ENCODE measurements around the gene ZFP57.

ZFP57 gene

DNA sequence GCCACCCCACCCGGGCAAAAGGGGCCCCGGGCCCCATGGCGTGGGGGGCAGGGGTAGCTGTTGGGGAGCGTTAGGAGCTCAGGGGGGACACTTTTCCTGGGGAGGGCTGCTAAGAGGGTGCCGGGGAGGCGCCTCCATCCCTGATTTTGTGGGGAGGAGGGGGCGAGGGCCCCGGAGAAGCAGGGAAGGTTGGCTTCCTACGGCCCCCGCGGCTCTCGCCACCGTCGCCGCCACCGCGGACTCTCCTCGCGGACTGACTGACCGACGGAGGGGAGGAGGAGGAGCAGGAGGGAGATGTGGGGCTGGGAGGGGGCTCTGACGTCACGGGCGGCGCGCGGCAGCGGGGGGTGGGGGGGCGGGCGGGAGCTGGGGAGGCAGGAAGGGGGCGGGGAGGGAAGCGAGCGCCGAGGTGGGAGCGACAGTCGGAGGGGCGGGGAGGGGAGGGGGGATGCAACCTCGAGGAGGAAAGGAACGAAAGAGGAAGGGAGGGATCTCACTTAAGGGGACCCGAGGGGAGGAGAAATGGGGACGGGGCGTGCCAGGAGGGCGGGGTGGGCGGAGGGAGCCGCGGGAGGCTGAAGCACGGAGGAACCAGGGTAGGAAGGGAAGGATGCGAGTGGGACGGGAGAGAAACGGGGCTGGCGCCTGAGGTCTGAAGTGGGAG is 53.1 kb downstream of the ZFP57 start:
- ATAC-seq, result peak; percentile 48
- TF ChIP-seq, protein P1, sequence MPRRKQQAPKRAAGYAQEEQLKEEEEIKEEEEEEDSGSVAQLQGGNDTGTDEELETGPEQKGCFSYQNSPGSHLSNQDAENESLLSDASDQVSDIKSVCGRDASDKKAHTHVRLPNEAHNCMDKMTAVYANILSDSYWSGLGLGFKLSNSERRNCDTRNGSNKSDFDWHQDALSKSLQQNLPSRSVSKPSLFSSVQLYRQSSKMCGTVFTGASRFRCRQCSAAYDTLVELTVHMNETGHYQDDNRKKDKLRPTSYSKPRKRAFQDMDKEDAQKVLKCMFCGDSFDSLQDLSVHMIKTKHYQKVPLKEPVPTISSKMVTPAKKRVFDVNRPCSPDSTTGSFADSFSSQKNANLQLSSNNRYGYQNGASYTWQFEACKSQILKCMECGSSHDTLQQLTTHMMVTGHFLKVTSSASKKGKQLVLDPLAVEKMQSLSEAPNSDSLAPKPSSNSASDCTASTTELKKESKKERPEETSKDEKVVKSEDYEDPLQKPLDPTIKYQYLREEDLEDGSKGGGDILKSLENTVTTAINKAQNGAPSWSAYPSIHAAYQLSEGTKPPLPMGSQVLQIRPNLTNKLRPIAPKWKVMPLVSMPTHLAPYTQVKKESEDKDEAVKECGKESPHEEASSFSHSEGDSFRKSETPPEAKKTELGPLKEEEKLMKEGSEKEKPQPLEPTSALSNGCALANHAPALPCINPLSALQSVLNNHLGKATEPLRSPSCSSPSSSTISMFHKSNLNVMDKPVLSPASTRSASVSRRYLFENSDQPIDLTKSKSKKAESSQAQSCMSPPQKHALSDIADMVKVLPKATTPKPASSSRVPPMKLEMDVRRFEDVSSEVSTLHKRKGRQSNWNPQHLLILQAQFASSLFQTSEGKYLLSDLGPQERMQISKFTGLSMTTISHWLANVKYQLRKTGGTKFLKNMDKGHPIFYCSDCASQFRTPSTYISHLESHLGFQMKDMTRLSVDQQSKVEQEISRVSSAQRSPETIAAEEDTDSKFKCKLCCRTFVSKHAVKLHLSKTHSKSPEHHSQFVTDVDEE (CRISPR knock-in tag; IDR thresholded peaks at IDR 0.05), result no peak
- TF ChIP-seq, protein P2, sequence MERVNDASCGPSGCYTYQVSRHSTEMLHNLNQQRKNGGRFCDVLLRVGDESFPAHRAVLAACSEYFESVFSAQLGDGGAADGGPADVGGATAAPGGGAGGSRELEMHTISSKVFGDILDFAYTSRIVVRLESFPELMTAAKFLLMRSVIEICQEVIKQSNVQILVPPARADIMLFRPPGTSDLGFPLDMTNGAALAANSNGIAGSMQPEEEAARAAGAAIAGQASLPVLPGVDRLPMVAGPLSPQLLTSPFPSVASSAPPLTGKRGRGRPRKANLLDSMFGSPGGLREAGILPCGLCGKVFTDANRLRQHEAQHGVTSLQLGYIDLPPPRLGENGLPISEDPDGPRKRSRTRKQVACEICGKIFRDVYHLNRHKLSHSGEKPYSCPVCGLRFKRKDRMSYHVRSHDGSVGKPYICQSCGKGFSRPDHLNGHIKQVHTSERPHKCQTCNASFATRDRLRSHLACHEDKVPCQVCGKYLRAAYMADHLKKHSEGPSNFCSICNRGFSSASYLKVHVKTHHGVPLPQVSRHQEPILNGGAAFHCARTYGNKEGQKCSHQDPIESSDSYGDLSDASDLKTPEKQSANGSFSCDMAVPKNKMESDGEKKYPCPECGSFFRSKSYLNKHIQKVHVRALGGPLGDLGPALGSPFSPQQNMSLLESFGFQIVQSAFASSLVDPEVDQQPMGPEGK (CRISPR knock-in tag; IDR thresholded peaks at IDR 0.05; ENCODE audit: borderline replicate concordance), result peak; percentile 72; the same call in 1 of the 2 replicates
- TF ChIP-seq CSDC2 (CRISPR knock-in tag; IDR thresholded peaks at IDR 0.05) (no peak), GLIS3 (CRISPR knock-in tag; IDR thresholded peaks at IDR 0.05) (no peak), ZFP3 (CRISPR knock-in tag; IDR thresholded peaks at IDR 0.05) (no peak), OSR1 (CRISPR knock-in tag; IDR thresholded peaks at IDR 0.05) (no peak)
- TF ChIP-seq, protein P3, sequence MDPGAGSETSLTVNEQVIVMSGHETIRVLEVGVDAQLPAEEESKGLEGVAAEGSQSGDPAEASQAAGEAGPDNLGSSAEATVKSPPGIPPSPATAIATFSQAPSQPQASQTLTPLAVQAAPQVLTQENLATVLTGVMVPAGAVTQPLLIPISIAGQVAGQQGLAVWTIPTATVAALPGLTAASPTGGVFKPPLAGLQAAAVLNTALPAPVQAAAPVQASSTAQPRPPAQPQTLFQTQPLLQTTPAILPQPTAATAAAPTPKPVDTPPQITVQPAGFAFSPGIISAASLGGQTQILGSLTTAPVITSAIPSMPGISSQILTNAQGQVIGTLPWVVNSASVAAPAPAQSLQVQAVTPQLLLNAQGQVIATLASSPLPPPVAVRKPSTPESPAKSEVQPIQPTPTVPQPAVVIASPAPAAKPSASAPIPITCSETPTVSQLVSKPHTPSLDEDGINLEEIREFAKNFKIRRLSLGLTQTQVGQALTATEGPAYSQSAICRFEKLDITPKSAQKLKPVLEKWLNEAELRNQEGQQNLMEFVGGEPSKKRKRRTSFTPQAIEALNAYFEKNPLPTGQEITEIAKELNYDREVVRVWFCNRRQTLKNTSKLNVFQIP (CRISPR knock-in tag; IDR thresholded peaks at IDR 0.05; ENCODE audit: borderline replicate concordance, low read depth), result no peak

DNA sequence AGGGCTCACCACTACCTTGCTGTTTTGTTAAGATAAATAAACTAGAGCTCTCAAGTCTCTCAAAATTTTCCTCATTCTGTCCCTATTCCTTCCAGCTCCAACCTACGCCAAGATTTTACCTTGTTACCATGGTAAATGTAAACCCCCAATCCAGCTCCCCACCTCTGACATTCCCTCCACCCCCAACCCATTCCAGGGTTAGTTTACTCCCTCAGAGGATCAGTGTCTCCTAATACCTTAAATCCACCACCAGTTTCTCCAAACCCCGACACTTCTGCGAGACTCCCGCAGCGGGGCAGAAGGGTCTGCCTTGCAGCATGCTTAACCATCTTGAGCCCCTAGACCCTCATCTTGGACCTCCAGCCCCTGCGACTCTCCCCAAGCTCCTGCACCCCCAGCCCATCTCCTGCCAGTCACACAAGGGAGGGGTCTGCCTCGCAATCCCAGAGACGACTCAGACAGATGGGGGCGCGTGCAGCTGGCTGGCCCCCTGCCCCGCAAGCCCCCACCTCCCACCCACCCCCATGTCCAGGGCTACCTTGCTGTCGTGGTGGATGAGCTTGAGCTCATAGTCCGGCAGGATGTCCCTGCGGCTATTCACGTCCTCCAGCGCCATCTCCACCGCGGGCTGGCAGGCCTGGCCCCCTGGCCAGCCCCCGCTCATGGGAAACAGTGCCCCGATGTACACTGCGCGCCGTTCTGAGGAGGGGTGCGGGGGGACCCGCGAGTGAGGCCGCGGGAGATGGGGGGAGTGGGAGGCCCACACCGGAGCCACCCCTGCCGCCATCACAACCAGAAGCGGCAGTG is 53.8 kb downstream of the ZFP57 start:
- no peak for ATAC-seq
- TF ChIP-seq, protein P1 (CRISPR knock-in tag; IDR thresholded peaks at IDR 0.05), result no peak
- TF ChIP-seq GLIS3 (CRISPR knock-in tag; IDR thresholded peaks at IDR 0.05) (no peak), ESRRG (CRISPR knock-in tag; IDR thresholded peaks at IDR 0.05) (no peak), TOX (CRISPR knock-in tag; IDR thresholded peaks at IDR 0.05; ENCODE audit: borderline replicate concordance) (no peak), PPARA (CRISPR knock-in tag; IDR thresholded peaks at IDR 0.05; ENCODE audit: borderline replicate concordance) (no peak), BACH2 (CRISPR knock-in tag; IDR thresholded peaks at IDR 0.05; ENCODE audit: borderline replicate concordance) (no peak), ARNTL (CRISPR knock-in tag; IDR thresholded peaks at IDR 0.05; ENCODE audit: borderline replicate concordance, low read depth) (no peak), SNAI2 (CRISPR knock-in tag; IDR thresholded peaks at IDR 0.05) (no peak), ZFP30 (CRISPR knock-in tag; IDR thresholded peaks at IDR 0.05) (no peak), OSR1 (CRISPR knock-in tag; IDR thresholded peaks at IDR 0.05) (no peak), ISL1 (CRISPR knock-in tag; IDR thresholded peaks at IDR 0.05) (no peak), ZNF8 (CRISPR knock-in tag; IDR thresholded peaks at IDR 0.05) (no peak), CSDC2 (CRISPR knock-in tag; IDR thresholded peaks at IDR 0.05) (no peak), ZFP3 (CRISPR knock-in tag; IDR thresholded peaks at IDR 0.05) (no peak), TCF4 (CRISPR knock-in tag; IDR thresholded peaks at IDR 0.05; ENCODE audit: borderline replicate concordance) (no peak), ZNF565 (CRISPR knock-in tag; conservative IDR thresholded peaks at IDR 0.05; ENCODE audit: low read depth) (no peak)
- TF ChIP-seq, protein P4, sequence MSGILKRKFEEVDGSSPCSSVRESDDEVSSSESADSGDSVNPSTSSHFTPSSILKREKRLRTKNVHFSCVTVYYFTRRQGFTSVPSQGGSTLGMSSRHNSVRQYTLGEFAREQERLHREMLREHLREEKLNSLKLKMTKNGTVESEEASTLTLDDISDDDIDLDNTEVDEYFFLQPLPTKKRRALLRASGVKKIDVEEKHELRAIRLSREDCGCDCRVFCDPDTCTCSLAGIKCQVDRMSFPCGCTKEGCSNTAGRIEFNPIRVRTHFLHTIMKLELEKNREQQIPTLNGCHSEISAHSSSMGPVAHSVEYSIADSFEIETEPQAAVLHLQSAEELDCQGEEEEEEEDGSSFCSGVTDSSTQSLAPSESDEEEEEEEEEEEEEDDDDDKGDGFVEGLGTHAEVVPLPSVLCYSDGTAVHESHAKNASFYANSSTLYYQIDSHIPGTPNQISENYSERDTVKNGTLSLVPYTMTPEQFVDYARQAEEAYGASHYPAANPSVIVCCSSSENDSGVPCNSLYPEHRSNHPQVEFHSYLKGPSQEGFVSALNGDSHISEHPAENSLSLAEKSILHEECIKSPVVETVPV (CRISPR knock-in tag; IDR thresholded peaks at IDR 0.05), result no peak
- TF ChIP-seq, protein P3 (CRISPR knock-in tag; IDR thresholded peaks at IDR 0.05; ENCODE audit: borderline replicate concordance, low read depth), result no peak
- TF ChIP-seq, protein P2 (CRISPR knock-in tag; IDR thresholded peaks at IDR 0.05; ENCODE audit: borderline replicate concordance), result no peak
- TF ChIP-seq, protein P5, sequence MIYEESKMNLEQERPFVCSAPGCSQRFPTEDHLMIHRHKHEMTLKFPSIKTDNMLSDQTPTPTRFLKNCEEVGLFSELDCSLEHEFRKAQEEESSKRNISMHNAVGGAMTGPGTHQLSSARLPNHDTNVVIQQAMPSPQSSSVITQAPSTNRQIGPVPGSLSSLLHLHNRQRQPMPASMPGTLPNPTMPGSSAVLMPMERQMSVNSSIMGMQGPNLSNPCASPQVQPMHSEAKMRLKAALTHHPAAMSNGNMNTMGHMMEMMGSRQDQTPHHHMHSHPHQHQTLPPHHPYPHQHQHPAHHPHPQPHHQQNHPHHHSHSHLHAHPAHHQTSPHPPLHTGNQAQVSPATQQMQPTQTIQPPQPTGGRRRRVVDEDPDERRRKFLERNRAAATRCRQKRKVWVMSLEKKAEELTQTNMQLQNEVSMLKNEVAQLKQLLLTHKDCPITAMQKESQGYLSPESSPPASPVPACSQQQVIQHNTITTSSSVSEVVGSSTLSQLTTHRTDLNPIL (CRISPR knock-in tag; IDR thresholded peaks at IDR 0.05; ENCODE audit: low read depth), result no peak

All from SK-N-SH treated with all-trans-retinoic acid at 6 μM for 48 hours (cell line).